GM18861 (cell line): Measurements from ENCODE around the gene KLHL35.

Experiments used
- ATAC-seq: cut with Tn5 transposase; IDR thresholded peaks from one replicate; pipeline ENCODE4 v1.9.1; 2021; ENCODE audit not compliant: unreplicated experiment

Gene KLHL35

GRCh38 chr11:75432911-75433321 is at the start of gene KLHL35:
TSS of gene KLHL35 (minus strand) at chr11:75433203. CDS start at chr11:75430629, 2,574 bp downstream.
- no peak for ATAC-seq

- ATAC-seq, result no peak
Measured at GRCh38 chr11:75481922-75482606, 49.1 kb upstream of the KLHL35 start.

- no peak for ATAC-seq
Measured at GRCh38 chr11:75481223-75481921, 48.4 kb upstream of the KLHL35 start.

GRCh38 chr11:75480185-75481175 is 47.5 kb upstream of the KLHL35 start:
- ATAC-seq, result no peak

GRCh38 chr11:75479597-75480145 is 46.7 kb upstream of the KLHL35 start:
- no peak for ATAC-seq

- ATAC-seq, result no peak
Measured at GRCh38 chr11:75478783-75479596, 46.0 kb upstream of the KLHL35 start.

GRCh38 chr11:75477614-75477935 is 44.6 kb upstream of the KLHL35 start:
- ATAC-seq, result no peak

GRCh38 chr11:75476739-75477613 is 44.0 kb upstream of the KLHL35 start:
- no peak for ATAC-seq

GRCh38 chr11:75475767-75476650 is 43.0 kb upstream of the KLHL35 start:
- ATAC-seq, result no peak

- ATAC-seq, result no peak
Measured at GRCh38 chr11:75474878-75475766, 42.1 kb upstream of the KLHL35 start.

GRCh38 chr11:75474240-75474639 is 41.2 kb upstream of the KLHL35 start:
- no peak for ATAC-seq

- ATAC-seq, result no peak
Measured at GRCh38 chr11:75473684-75474083, 40.7 kb upstream of the KLHL35 start.

GRCh38 chr11:75472081-75472732 is 39.2 kb upstream of the KLHL35 start:
- no peak for ATAC-seq

GRCh38 chr11:75471176-75471973 is 38.4 kb upstream of the KLHL35 start:
- no peak for ATAC-seq

GRCh38 chr11:75470476-75471080 is 37.6 kb upstream of the KLHL35 start:
- ATAC-seq, result no peak
